Measurements from ENCODE around the gene CNTNAP5. TPM values are rescaled to one million over a fixed set of nuclear protein-coding genes. Genes with fewer than 3 reads are reported as not detected.

CNTNAP5 gene
- total RNA-seq, 1 experiment from 2014 or later = 0.48 TPM

- Histone ChIP-seq H2BK12ac (ENCODE audit: insufficient read length, low read depth, low read length) (no peak overlapping the region), H3K4ac (ENCODE audit: low read depth, low read length) (no peak overlapping the region), H3K14ac (ENCODE audit: insufficient read depth, low read length) (no peak overlapping the region), H2AFZ (ENCODE audit: low read length) (no peak overlapping the region), H3K9ac (ENCODE audit: extremely low read depth, insufficient read length, low read length) (no peak overlapping the region), H4K91ac (ENCODE audit: insufficient read length, low read depth, low read length) (no peak overlapping the region), H3K27ac (ENCODE audit: insufficient read length, low read depth, low read length) (no peak overlapping the region), H2BK120ac (ENCODE audit: low read depth, low read length, poor library complexity, severe bottlenecking) (no peak overlapping the region), H2AK5ac (ENCODE audit: insufficient read length, low read length) (no peak overlapping the region), H2BK20ac (ENCODE audit: low read depth, low read length, poor library complexity, severe bottlenecking) (no peak overlapping the region), H3K23me2 (ENCODE audit: insufficient read length, low read depth, low read length, poor library complexity, severe bottlenecking) (no peaks in the 10 kb centered on the region), H3K4me1 (ENCODE audit: insufficient read depth, low read length) (no peaks in the 10 kb centered on the region), H3K79me2 (ENCODE audit: insufficient read depth, low read length) (no peaks in the 10 kb centered on the region), H3K56ac (ENCODE audit: insufficient read length, low read depth, low read length) (no peak overlapping the region), H4K8ac (replicated peaks; ENCODE audit: insufficient read length, low read depth, low read length) (no peak overlapping the region), H3K18ac (ENCODE audit: insufficient read length, low read depth, low read length) (no peak overlapping the region), H3K27me3 (ENCODE audit: insufficient read depth, low read length) (no peaks in the 10 kb centered on the region), H3K9me3 (ENCODE audit: control insufficient read depth, low read depth, low read length) (no peaks in the 10 kb centered on the region), H2BK5ac (ENCODE audit: insufficient read length, low read length) (no peak overlapping the region), H3K79me1 (ENCODE audit: insufficient read depth, low read depth, low read length, poor library complexity, severe bottlenecking) (no peaks in the 10 kb centered on the region), H4K5ac (ENCODE audit: insufficient read length, low read depth, low read length) (no peak overlapping the region), H3K23ac (ENCODE audit: insufficient read length, low read depth, low read length) (no peak overlapping the region), H2BK15ac (ENCODE audit: low read depth, low read length) (no peak overlapping the region), H4K20me1 (ENCODE audit: control insufficient read depth, insufficient read depth, insufficient read length) (no peaks in the 10 kb centered on the region), H3T11ph (ENCODE audit: low read length) (no peak overlapping the region), H3K4me2 (ENCODE audit: insufficient read depth, insufficient read length, low read length) (no peak overlapping the region)
- peaks cover 0 to 5% (median 0%) of the 10 kb centered on the region in 3 experiments; a peak in 2 of 7 replicates for H3K36me3 Mint-ChIP-seq (ENCODE audit: insufficient read depth in 1 of 3, low read depth in 3 of 3)
- no peaks in the 10 kb centered on the region for H3K27me3 Mint-ChIP-seq (ENCODE audit: low read depth)
- H3K4me1 Mint-ChIP-seq = peaks cover 2 to 5% of the 10 kb centered on the region in 2 experiments; a peak in 3 of 4 replicates
- WGBS (ENCODE audit: extremely low coverage, insufficient read length, low lambda C conversion rate) = no CpG with 5 or more reads among the region's 3 CpGs
- H3K27ac Mint-ChIP-seq = no peak overlapping the region
- DNase-seq = no peak
- H3K9me3 Mint-ChIP-seq = no peaks in the 10 kb centered on the region
- no peak for TF ChIP-seq CTCF (conservative IDR thresholded peaks at IDR 0.05)
- no peak overlapping the region for H3K4me3 Mint-ChIP-seq
Observed at GRCh38 chr2:124805060-124805459, 780.0 kb downstream of the CNTNAP5 start.
